ENCODE results near the gene MAGI3. TPM values are rescaled to one million over a fixed set of nuclear protein-coding genes. Genes with fewer than 3 reads are reported as not detected.

MAGI3 gene
- total and polyA plus RNA-seq, 2 of the 13 experiments (the other 11 are each of a cell fraction or from before 2014, with no cell fraction given): 4.0 to 11.8 TPM

- TF ChIP-seq ZBTB1 (CRISPR knock-in tag; IDR thresholded peaks at IDR 0.05; ENCODE audit: borderline replicate concordance) (no peak), GRHL1 (CRISPR knock-in tag; conservative IDR thresholded peaks at IDR 0.05) (no peak), SNAI1 (CRISPR knock-in tag; IDR thresholded peaks at IDR 0.05; ENCODE audit: borderline replicate concordance) (no peak), ZNF17 (CRISPR knock-in tag; IDR thresholded peaks at IDR 0.05) (no peak), ZBTB49 (CRISPR knock-in tag; IDR thresholded peaks at IDR 0.05; ENCODE audit: borderline replicate concordance) (no peak), ZNF124 (CRISPR knock-in tag; IDR thresholded peaks at IDR 0.05) (no peak), ZNF841 (CRISPR knock-in tag; IDR thresholded peaks at IDR 0.05; ENCODE audit: borderline replicate concordance) (no peak), KDM6A (CRISPR knock-in tag; IDR thresholded peaks at IDR 0.05; ENCODE audit: low read depth) (0 out of 2 replicates have a peak, but pooled peaks have one; percentile 39), TEAD2 (CRISPR knock-in tag; IDR thresholded peaks at IDR 0.05) (no peak), FUBP1 (CRISPR knock-in tag; IDR thresholded peaks at IDR 0.05; ENCODE audit: borderline replicate concordance) (no peak), ZNF207 (IDR thresholded peaks at IDR 0.05; ENCODE audit: borderline replicate concordance) (no peak), HES4 (CRISPR knock-in tag; IDR thresholded peaks at IDR 0.05; ENCODE audit: borderline replicate concordance) (no peak), ZNF12 (CRISPR knock-in tag; IDR thresholded peaks at IDR 0.05) (peak; percentile 90), WIZ (CRISPR knock-in tag; IDR thresholded peaks at IDR 0.05) (no peak), NFYB (CRISPR knock-in tag; IDR thresholded peaks at IDR 0.05) (no peak), DBP (CRISPR knock-in tag; IDR thresholded peaks at IDR 0.05; ENCODE audit: not compliant biosample characterization) (no peak), MIER3 (CRISPR knock-in tag; IDR thresholded peaks at IDR 0.05; ENCODE audit: borderline replicate concordance) (no peak), LRRFIP1 (CRISPR knock-in tag; conservative IDR thresholded peaks at IDR 0.05) (no peak), ZBTB26 (CRISPR knock-in tag; IDR thresholded peaks at IDR 0.05; ENCODE audit: borderline replicate concordance) (peak; percentile 99)
Observed at GRCh38 chr1:113388621-113389358, 1.5 kb upstream of the MAGI3 start (continued).
